GM10266 (cell line): ENCODE measurements around the gene RGS21.

Experiments used
- DNase-seq: peaks from one replicate; pipeline ENCODE4 v3.0.0; 2012; ENCODE audit errors: extremely low spot score
- CTCF ChIP-seq: IDR thresholded peaks from 2 replicates; pipeline ENCODE4 v1.5.1; 2012; ENCODE audit warnings: mild to moderate bottlenecking, low read depth; ENCODE audit not compliant: control insufficient read depth, insufficient read depth; ENCODE audit errors: missing control alignments

RGS21 gene

GRCh38 chr1:192351550-192351949 is 34.8 kb downstream of the RGS21 start:
- no peak for TF ChIP-seq CTCF
- no peak for DNase-seq

GRCh38 chr1:192357924-192358323 is 41.1 kb downstream of the RGS21 start:
- no peak for DNase-seq
- TF ChIP-seq CTCF: no peak

- no peak for DNase-seq
- no peak for TF ChIP-seq CTCF
These were observed 41.6 kb downstream of the RGS21 start for GRCh38 chr1:192358402-192358801.

GRCh38 chr1:192358822-192359221 is 42.0 kb downstream of the RGS21 start:
- no peak for DNase-seq
- TF ChIP-seq CTCF: no peak

- DNase-seq: no peak
- no peak for TF ChIP-seq CTCF
These were observed 46.4 kb downstream of the RGS21 start for GRCh38 chr1:192363177-192363576.

GRCh38 chr1:192367436-192367835 is 50.6 kb downstream of the RGS21 start:
- TF ChIP-seq CTCF: no peak
- no peak for DNase-seq

- no peak for DNase-seq
These were observed 58.5 kb downstream of the RGS21 start for GRCh38 chr1:192375306-192375705.

More at GRCh38 chr1:192375306-192375705, 58.5 kb downstream of the RGS21 start:
- no peak for TF ChIP-seq CTCF
